Astrocyte of the cerebellum (primary cell): ENCODE measurements around the gene PLAAT4.

Experiments used
- DNase-seq: peaks from one replicate; pipeline ENCODE4 v3.0.0-alpha.2; 2011; ENCODE audit warnings: low read depth
- H3K4me3 ChIP-seq: 2 replicates; pipeline ENCODE4 v1.5.1; 2011; ENCODE audit warnings: mild to moderate bottlenecking, low read depth, low read length, moderate library complexity
- in situ Hi-C: cut with HindIII; loops from 2 replicates; pipeline ENCODE4 v1.10.0; 2017; ENCODE audit warnings: low sequenced_read_pairs
- TF ChIP-seq, protein P1 (sequence below): IDR thresholded peaks from 2 replicates; pipeline ENCODE4 v1.5.1; 2012; ENCODE audit warnings: low read length, low read depth, moderate library complexity, mild to moderate bottlenecking; ENCODE audit errors: missing control alignments

Gene PLAAT4

DNA sequence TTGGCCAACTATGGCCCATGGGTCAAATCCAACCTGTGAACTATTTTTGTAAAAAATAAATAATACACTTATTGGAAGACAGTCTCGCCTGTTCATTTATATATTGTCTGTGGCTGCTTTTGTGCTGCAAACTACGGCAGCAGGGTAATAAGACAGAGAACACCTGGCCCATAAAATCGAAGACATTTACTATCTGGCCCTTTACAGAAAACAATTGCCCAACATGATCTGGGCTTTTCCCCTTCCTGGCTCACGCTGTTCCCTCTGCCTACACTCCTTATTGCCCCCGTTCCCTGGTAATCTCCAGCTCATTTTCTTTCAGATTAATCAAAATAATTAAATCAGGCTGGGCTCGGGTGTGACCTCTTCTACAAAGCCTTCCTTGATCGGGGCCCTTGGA, 21.0 kb downstream of the PLAAT4 start:
- H3K4me3 ChIP-seq = no peak overlapping the region
- TF ChIP-seq, protein P1, sequence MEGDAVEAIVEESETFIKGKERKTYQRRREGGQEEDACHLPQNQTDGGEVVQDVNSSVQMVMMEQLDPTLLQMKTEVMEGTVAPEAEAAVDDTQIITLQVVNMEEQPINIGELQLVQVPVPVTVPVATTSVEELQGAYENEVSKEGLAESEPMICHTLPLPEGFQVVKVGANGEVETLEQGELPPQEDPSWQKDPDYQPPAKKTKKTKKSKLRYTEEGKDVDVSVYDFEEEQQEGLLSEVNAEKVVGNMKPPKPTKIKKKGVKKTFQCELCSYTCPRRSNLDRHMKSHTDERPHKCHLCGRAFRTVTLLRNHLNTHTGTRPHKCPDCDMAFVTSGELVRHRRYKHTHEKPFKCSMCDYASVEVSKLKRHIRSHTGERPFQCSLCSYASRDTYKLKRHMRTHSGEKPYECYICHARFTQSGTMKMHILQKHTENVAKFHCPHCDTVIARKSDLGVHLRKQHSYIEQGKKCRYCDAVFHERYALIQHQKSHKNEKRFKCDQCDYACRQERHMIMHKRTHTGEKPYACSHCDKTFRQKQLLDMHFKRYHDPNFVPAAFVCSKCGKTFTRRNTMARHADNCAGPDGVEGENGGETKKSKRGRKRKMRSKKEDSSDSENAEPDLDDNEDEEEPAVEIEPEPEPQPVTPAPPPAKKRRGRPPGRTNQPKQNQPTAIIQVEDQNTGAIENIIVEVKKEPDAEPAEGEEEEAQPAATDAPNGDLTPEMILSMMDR = no peak
- in situ Hi-C loops = no loop called here
- DNase-seq = no peak

DNA sequence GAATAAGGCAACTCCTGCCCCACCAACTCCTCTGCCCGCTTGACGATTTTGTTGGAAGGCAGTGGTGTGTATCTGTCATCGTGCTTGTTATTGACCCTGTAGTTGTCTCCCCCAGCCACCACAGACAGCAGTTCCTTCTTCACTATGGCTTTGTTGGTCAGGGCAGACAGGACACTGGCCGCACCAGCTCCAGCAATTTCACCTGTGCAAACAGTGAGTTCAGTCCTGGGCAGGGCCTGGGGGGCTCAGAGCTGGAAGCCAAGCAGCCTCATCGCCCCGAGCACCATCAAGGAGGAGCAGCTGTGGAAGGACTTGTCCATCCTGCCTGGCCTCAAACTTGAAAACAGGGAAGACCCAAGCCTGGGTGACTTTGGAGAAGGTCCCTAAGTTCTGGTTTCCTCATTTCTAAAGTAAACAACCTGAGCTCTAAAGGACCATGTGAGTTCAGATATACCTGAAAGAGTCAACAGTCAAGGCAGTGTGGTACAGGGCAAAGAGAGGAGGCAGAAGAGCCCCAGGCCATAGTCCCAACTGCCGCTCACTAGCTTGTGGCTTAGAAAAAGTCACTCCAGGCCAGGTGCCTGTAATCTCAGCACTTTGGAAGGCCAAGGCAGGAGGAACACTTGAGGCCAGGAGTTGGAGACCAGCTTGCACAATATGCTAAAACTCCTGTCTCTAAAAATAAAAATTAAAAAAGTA, 22.0 kb downstream of the PLAAT4 start:
- TF ChIP-seq, protein P1 = no peak
- H3K4me3 ChIP-seq = no peak overlapping the region
- DNase-seq = no peak
- in situ Hi-C loops = no loop called here

DNA sequence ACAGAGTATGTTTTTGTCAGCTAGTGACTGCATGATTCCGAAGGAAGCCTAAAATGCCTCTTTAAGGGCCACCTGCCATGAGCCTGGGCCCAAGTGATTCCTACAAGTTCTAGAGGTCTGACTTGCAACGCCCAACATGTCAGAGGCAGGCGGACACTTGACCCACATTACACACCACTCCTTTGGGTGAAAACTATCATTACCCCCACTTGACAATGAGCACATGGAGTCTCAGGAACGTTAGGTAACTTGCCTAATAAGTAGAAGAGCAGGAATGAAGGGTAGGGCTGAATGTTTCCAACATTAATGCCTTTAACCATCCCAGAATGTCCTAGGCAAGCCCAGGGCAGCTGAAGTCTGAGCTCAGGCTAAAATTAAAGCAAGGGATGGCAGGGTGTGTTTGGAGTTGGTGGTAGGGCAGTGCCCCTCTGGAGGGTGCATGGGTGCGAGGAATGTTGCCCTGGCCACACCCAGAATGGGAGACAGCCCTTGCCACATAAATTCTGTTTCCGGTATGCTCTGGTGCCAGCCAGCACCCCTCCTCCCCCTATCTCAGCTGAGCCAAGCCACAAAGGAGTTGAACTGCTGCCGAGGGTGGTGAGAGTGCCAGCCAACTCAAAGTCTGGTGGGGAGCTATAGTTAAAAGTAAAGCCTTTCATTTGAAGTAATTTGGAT, 24.0 kb downstream of the PLAAT4 start:
- no peak for DNase-seq
- TF ChIP-seq, protein P1 = no peak
- no peak overlapping the region for H3K4me3 ChIP-seq
- in situ Hi-C loops = no loop called here

DNA sequence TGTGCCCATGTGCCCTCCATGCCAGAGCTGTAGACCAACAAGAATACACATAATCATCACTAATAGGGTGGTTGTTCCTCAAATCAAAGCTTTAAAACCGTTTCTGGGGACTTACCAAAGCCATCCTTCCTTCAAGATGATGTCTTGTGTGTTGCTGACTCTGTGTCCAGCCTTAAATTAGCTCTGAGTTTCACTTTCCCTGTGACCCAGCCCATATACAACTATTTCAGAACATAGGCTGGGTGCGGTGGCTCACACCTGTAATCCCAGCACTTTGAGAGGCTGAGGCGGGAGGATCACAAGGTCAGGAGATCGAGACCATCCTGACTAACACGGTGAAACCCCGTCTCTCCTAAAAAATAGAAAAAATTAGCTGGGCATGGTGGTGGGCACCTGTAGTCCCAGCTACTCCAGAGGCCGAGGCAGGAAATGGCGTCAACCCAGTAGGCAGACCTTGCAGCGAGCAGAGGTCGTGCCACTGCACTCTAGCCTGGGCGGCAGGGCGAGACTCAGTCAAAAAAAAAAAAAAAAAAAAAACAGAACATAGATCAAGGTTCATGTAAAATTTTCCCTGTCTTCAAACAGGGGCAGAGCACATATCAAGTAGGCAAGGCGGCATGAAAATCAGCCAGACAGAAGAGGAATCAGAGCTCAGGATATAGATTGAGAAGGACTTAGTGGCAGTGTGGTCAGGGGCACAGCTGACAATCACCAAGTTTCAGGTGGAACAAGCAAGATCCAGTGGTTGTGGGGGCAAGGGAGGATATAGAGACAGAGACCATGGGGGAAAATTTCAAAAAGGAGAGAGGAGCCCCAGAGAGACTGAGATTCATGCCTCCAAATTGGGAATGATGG, 26.8 kb downstream of the PLAAT4 start, which contains the start of gene PLAAT2:
PLAAT2 (minus strand) TSS at position 179 of the 855 bp plus-strand sequence; CDS start at position 124, 55 bp downstream.
- in situ Hi-C loops = no loop called here
- TF ChIP-seq, protein P1 = no peak
- no peak within 1 kb of the TSS for H3K4me3 ChIP-seq
- DNase-seq = no peak

DNA sequence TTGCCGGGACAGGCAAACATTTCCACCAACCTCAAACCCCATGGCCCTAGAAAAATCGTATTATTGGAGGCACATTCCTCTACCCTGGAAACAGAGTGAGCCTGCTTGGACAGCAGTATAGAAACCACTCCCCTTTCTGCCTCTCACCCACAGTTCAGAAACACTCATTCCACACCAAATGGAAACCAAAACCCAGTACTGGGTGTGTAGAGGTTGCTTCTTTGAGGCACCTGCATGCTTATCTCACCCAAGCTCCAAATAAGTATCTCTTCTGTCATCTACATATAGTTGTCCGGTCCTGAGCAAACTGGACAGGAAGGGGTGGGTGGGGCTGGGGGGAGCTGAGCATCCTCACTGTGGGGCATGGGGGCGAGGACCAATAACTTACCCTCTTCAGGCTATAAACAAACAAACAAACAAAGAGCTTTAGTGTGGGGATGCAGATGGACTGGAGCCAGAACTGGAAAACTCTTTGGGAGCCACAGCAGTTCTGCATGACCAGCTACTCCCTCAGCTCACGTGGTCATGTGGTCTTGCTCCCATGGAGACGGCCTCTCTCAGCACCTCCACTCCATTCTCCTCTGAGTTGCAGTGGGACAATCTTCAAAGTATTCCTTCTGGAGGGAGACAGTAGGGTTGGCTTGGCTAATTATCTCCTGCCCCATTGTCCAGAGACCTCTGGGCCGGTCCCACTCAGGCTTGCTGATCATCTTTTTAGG, 27.6 kb downstream of the PLAAT4 start:
- no peak for DNase-seq
- no peak overlapping the region for H3K4me3 ChIP-seq
- in situ Hi-C loops = no loop called here
- TF ChIP-seq, protein P1 = no peak
